Ascending aorta (tissue), 2 donors: ENCODE data around the gene METTL27. TPM values are rescaled to one million over a fixed set of nuclear protein-coding genes. Genes with fewer than 3 reads are reported as not detected.

Experiments used
- DNase-seq, 2 donors: peaks; one replicate each; pipeline ENCODE4 v3.0.0-alpha.2; 2019; ENCODE audit warnings: low spot score in 2 of 2
- H3K27ac ChIP-seq, 2 donors: fragments of 200-600 bp; sonication (generic); one replicate each; pipeline ENCODE4 v1.5.1; 2016 to 2017; ENCODE audit warnings: mild to moderate bottlenecking in 1 of 2
- H3K27me3 ChIP-seq: fragments of 200-600 bp; sonication (generic); one replicate; pipeline ENCODE4 v1.5.1; 2017
- H3K36me3 ChIP-seq, 2 donors: fragments of 200-600 bp; sonication (generic); one replicate each; pipeline ENCODE4 v1.5.1; 2016
- H3K4me1 ChIP-seq, 2 donors: fragments of 200-600 bp; sonication (generic); one replicate each; pipeline ENCODE4 v1.5.1; 2016 to 2017; ENCODE audit warnings: mild to moderate bottlenecking in 1 of 2
- H3K4me3 ChIP-seq, 2 donors: fragments of 200-600 bp; sonication (generic); one replicate each; pipeline ENCODE4 v1.5.1; 2016 to 2017; ENCODE audit warnings: mild to moderate bottlenecking in 1 of 2
- H3K9me3 ChIP-seq, 2 donors: fragments of 200-600 bp; sonication (generic); one replicate each; pipeline ENCODE4 v1.5.1; 2016
- CTCF ChIP-seq, 3 experiments: fragments of 200-600 bp in 2 of 3; fragments of 450-650 bp in 1 of 3; sonication (generic) in 2 of 3; IDR thresholded peaks; one replicate each; pipeline ENCODE4 v1.5.1; 2016 to 2019; ENCODE audit warnings: antibody characterized with exemption in 3 of 3, mild to moderate bottlenecking in 1 of 3, moderate library complexity in 1 of 3
- intact Hi-C: fragments of 100-400 bp; cut with DNase I; formaldehyde crosslinking; loops from one replicate; pipeline ENCODE4 v1.15.1; 2023
- total RNA-seq: library from RNA; depleted of rRNA; stranded (reverse); fragments of >200 nt; gene quantifications from one replicate; pipeline ENCODE4 v1.1.0, GENCODE V29; 2016

METTL27 gene
- total RNA-seq, 1 donor from 2014 or later, result not detected

GRCh38 chr7:73880755-73881328 is 38.5 kb upstream of the METTL27 start:
- Histone ChIP-seq H3K4me3 (peak overlapping the region in 1 of 2 donors; percentile 18), H3K27me3 (no peaks in the 10 kb centered on the region), H3K9me3 (no peaks in the 10 kb centered on the region), H3K27ac (peak overlapping the region; percentile 90 to 91), H3K4me1 (peaks cover 28 to 38% of the 10 kb centered on the region in 2 donors), H3K36me3 (no peaks in the 10 kb centered on the region)
- no peak for DNase-seq
- TF ChIP-seq CTCF (IDR thresholded peaks at IDR 0.05), result no peak
- intact Hi-C loops, result no loop called here

GRCh38 chr7:73879977-73880681 is 37.8 kb upstream of the METTL27 start:
- H3K4me3 ChIP-seq, result peak overlapping the region in 1 of 2 donors; percentile 18
- peaks cover 28 to 38% of the 10 kb centered on the region in 2 donors for H3K4me1 ChIP-seq
- no peaks in the 10 kb centered on the region for H3K36me3 ChIP-seq
- H3K9me3 ChIP-seq, result no peaks in the 10 kb centered on the region
- TF ChIP-seq CTCF (IDR thresholded peaks at IDR 0.05), result no peak
- peak overlapping the region; percentile 90 to 91 for H3K27ac ChIP-seq
- peak in 1 of 2 donors; percentile 88 for DNase-seq
- no peaks in the 10 kb centered on the region for H3K27me3 ChIP-seq
- intact Hi-C loops, result no loop called here

- H3K4me1 ChIP-seq, result peaks cover 31 to 51% of the 10 kb centered on the region in 2 donors
- no peak for TF ChIP-seq CTCF (IDR thresholded peaks at IDR 0.05)
- H3K27me3 ChIP-seq, result no peaks in the 10 kb centered on the region
- no peaks in the 10 kb centered on the region for H3K36me3 ChIP-seq
- intact Hi-C loops, result no loop called here
- no peaks in the 10 kb centered on the region for H3K9me3 ChIP-seq
- peak overlapping the region; percentile 52 to 70 for H3K27ac ChIP-seq
- no peak for DNase-seq
- H3K4me3 ChIP-seq, result no peak overlapping the region
Measured at GRCh38 chr7:73876973-73877372, 34.7 kb upstream of the METTL27 start.

GRCh38 chr7:73876361-73876760 is 34.0 kb upstream of the METTL27 start:
- no peaks in the 10 kb centered on the region for H3K27me3 ChIP-seq
- DNase-seq, result no peak
- intact Hi-C loops, result no loop called here
- H3K27ac ChIP-seq, result peak overlapping the region; percentile 12 to 70
- no peak for TF ChIP-seq CTCF (IDR thresholded peaks at IDR 0.05)
- H3K4me3 ChIP-seq, result no peak overlapping the region
- peaks cover 29 to 51% of the 10 kb centered on the region in 2 donors for H3K4me1 ChIP-seq
- H3K9me3 ChIP-seq, result no peaks in the 10 kb centered on the region
- no peaks in the 10 kb centered on the region for H3K36me3 ChIP-seq

GRCh38 chr7:73872056-73872908 is 30.0 kb upstream of the METTL27 start:
- no peak overlapping the region for H3K4me3 ChIP-seq
- DNase-seq, result no peak
- H3K4me1 ChIP-seq, result peaks cover 31 to 58% of the 10 kb centered on the region in 2 donors
- H3K27ac ChIP-seq, result peak overlapping the region; percentile 93 to 97
- H3K27me3 ChIP-seq, result no peaks in the 10 kb centered on the region
- H3K36me3 ChIP-seq, result no peaks in the 10 kb centered on the region
- TF ChIP-seq CTCF (IDR thresholded peaks at IDR 0.05), result no peak
- intact Hi-C loops, result no loop called here
- no peaks in the 10 kb centered on the region for H3K9me3 ChIP-seq
